GM12878 (cell line): Measurements from ENCODE around the gene ZFP91.

Source experiments
- CEBPB ChIP-seq, 2 experiments: fragments of 150-350 bp in 1 of 2; IDR thresholded peaks; 2 replicates each; pipeline ENCODE4 v1.6.1; 2012 to 2014; ENCODE audit warnings: low read depth in 2 of 2, low read length in 2 of 2, borderline replicate concordance in 1 of 2, inconsistent platforms in 1 of 2
- ETV6 ChIP-seq, 2 experiments: fragments of 450-650 bp in 1 of 2; IDR thresholded peaks in 1 of 2; conservative IDR thresholded peaks in 1 of 2; 2 replicates each; pipeline ENCODE4 v1.6.1; 2014; ENCODE audit warnings: antibody characterized with exemption in 1 of 2, borderline replicate concordance in 1 of 2, low read depth in 1 of 2, mild to moderate bottlenecking in 1 of 2, moderate library complexity in 1 of 2
- FOXK2 ChIP-seq: fragments of 450-650 bp; IDR thresholded peaks from 2 replicates; pipeline ENCODE4 v1.6.1; 2017; ENCODE audit warnings: mild to moderate bottlenecking, moderate library complexity
- MTA3 ChIP-seq: IDR thresholded peaks from 2 replicates; pipeline ENCODE4 v1.6.1; 2012; ENCODE audit warnings: low read length, inconsistent platforms, borderline replicate concordance
- POLR2A ChIP-seq: IDR thresholded peaks from 2 replicates; pipeline ENCODE4 v1.6.1; 2011; ENCODE audit warnings: low read depth, mild to moderate bottlenecking, low read length
- POLR2AphosphoS5 ChIP-seq: IDR thresholded peaks from 2 replicates; pipeline ENCODE4 v1.6.1; 2011; ENCODE audit warnings: mild to moderate bottlenecking, low read length, inconsistent platforms
- RFX5 ChIP-seq: IDR thresholded peaks from 2 replicates; pipeline ENCODE4 v1.6.1; 2011; ENCODE audit warnings: low read depth, low read length, improper control_type of control experiment
- ZNF217 ChIP-seq: fragments of 450-650 bp; IDR thresholded peaks from 2 replicates; pipeline ENCODE4 v1.6.1; 2017; ENCODE audit warnings: antibody characterized with exemption, mild to moderate bottlenecking
- ZNF24 ChIP-seq: fragments of 450-650 bp; IDR thresholded peaks from 2 replicates; pipeline ENCODE4 v1.6.1; 2017; ENCODE audit warnings: antibody characterized with exemption, mild to moderate bottlenecking
- ZNF274 ChIP-seq: IDR thresholded peaks from one replicate; pipeline ENCODE4 v1.8.0; 2011; ENCODE audit not compliant: insufficient read length, insufficient read depth
- TF ChIP-seq, protein P1 (sequence below), 3 experiments: IDR thresholded peaks in 2 of 3; conservative IDR thresholded peaks in 1 of 3; 2 replicates each; pipeline ENCODE4 v1.5.1; 2011; ENCODE audit warnings: low read depth in 3 of 3, low read length in 3 of 3, mild to moderate bottlenecking in 3 of 3, control low read depth in 2 of 3, moderate library complexity in 2 of 3, inconsistent platforms in 1 of 3, mixed read lengths in 1 of 3; ENCODE audit not compliant: control insufficient read depth in 2 of 3, insufficient read depth in 1 of 3; ENCODE audit errors: extremely low read depth in 1 of 3
- TF ChIP-seq, protein P2 (sequence below): fragments of 450-650 bp; IDR thresholded peaks from 2 replicates; pipeline ENCODE4 v1.6.1; 2018; ENCODE audit warnings: borderline replicate concordance, mild to moderate bottlenecking; ENCODE audit not compliant: partially characterized antibody

DNA sequence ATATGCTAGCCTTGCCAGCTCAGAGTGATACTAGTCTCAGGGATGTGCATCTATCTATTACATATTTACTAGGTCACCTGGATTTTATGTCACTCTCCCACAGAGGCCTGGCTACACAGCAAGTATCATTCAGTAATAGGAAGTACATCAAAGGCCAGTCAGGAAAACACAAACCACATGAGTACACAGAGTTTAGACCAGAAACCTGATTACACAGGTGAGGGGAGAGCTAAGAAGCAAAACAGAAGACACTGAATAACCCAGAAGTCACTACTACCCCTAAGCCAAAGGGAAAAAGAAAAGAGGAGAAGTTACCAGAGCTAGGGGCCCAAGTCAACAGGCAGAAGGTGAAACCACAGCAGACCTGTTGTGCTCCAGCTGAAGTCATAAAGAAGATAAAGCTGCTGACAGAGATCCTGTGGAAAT, 16.5 kb upstream of the ZFP91 start:
- TF ChIP-seq, protein P1, sequence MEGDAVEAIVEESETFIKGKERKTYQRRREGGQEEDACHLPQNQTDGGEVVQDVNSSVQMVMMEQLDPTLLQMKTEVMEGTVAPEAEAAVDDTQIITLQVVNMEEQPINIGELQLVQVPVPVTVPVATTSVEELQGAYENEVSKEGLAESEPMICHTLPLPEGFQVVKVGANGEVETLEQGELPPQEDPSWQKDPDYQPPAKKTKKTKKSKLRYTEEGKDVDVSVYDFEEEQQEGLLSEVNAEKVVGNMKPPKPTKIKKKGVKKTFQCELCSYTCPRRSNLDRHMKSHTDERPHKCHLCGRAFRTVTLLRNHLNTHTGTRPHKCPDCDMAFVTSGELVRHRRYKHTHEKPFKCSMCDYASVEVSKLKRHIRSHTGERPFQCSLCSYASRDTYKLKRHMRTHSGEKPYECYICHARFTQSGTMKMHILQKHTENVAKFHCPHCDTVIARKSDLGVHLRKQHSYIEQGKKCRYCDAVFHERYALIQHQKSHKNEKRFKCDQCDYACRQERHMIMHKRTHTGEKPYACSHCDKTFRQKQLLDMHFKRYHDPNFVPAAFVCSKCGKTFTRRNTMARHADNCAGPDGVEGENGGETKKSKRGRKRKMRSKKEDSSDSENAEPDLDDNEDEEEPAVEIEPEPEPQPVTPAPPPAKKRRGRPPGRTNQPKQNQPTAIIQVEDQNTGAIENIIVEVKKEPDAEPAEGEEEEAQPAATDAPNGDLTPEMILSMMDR (IDR thresholded peaks at IDR 0.05 in 2 of 3, conservative IDR thresholded peaks at IDR 0.05 in 1 of 3; ENCODE audit: control insufficient read depth in 2 of 3, extremely low read depth in 1 of 3, insufficient read depth in 1 of 3, low read depth in 3 of 3, low read length in 3 of 3) = no peak
- TF ChIP-seq RFX5 = no peak
- no peak for TF ChIP-seq ZNF217
- TF ChIP-seq CEBPB (IDR thresholded peaks at IDR 0.05; ENCODE audit: borderline replicate concordance in 1 of 2, low read depth in 2 of 2, low read length in 2 of 2) = no peak
- TF ChIP-seq POLR2A = no peak
- TF ChIP-seq MTA3 = no peak
- TF ChIP-seq ETV6 (conservative IDR thresholded peaks at IDR 0.05 in 1 of 2, IDR thresholded peaks at IDR 0.05 in 1 of 2; ENCODE audit: borderline replicate concordance in 1 of 2, low read depth in 1 of 2) = 0 out of 4 replicates have a peak, but pooled peaks of 1 of the 2 experiments have one; percentile 10
- TF ChIP-seq, protein P2, sequence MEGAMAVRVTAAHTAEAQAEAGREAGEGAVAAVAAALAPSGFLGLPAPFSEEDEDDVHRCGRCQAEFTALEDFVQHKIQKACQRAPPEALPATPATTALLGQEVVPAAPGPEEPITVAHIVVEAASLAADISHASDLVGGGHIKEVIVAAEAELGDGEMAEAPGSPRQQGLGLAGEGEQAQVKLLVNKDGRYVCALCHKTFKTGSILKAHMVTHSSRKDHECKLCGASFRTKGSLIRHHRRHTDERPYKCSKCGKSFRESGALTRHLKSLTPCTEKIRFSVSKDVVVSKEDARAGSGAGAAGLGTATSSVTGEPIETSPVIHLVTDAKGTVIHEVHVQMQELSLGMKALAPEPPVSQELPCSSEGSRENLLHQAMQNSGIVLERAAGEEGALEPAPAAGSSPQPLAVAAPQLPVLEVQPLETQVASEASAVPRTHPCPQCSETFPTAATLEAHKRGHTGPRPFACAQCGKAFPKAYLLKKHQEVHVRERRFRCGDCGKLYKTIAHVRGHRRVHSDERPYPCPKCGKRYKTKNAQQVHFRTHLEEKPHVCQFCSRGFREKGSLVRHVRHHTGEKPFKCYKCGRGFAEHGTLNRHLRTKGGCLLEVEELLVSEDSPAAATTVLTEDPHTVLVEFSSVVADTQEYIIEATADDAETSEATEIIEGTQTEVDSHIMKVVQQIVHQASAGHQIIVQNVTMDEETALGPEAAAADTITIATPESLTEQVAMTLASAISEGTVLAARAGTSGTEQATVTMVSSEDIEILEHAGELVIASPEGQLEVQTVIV = no peak
- TF ChIP-seq ZNF24 = no peak
- TF ChIP-seq POLR2AphosphoS5 = no peak
- no peak for TF ChIP-seq FOXK2
- TF ChIP-seq ZNF274 = no peak
